ENCODE data around the gene CSNK1E.
"Not testable (repeated sequence)": the region's sequence is repeated elsewhere in the genome, so short reads cannot be mapped to it uniquely, and the experiment has no call there.

The CSNK1E gene

GRCh38 chr22:38347181-38347943, 30.1 kb upstream of the CSNK1E start:
- no peak for DNase-seq (ENCODE audit: insufficient read length, low spot score)
- FAIRE-seq = no peak
- no peak for TF ChIP-seq POLR2A (IDR thresholded peaks at IDR 0.05; ENCODE audit: low read depth, low read length)

- FAIRE-seq (no peak), DNase-seq (ENCODE audit: insufficient read length, low spot score) (no peak)
- TF ChIP-seq POLR2A (IDR thresholded peaks at IDR 0.05; ENCODE audit: low read depth, low read length) = no peak
Observed at GRCh38 chr22:38346506-38346905, 29.3 kb upstream of the CSNK1E start.

- DNase-seq (ENCODE audit: insufficient read length, low spot score) = no peak
- no peak for TF ChIP-seq POLR2A (IDR thresholded peaks at IDR 0.05; ENCODE audit: low read depth, low read length)
- no peak for FAIRE-seq
Observed at GRCh38 chr22:38345782-38346181, 28.5 kb upstream of the CSNK1E start.

GRCh38 chr22:38339893-38340292, 22.7 kb upstream of the CSNK1E start:
- DNase-seq (ENCODE audit: insufficient read length, low spot score); FAIRE-seq: not testable (repeated sequence)

GRCh38 chr22:38338772-38339379, 21.6 kb upstream of the CSNK1E start:
- DNase-seq (ENCODE audit: insufficient read length, low spot score) (no peak), FAIRE-seq (no peak)
- TF ChIP-seq POLR2A (IDR thresholded peaks at IDR 0.05; ENCODE audit: low read depth, low read length) = no peak

GRCh38 chr22:38336699-38337098, 19.5 kb upstream of the CSNK1E start:
- no peak for DNase-seq (ENCODE audit: insufficient read length, low spot score)
- no peak for FAIRE-seq
- TF ChIP-seq POLR2A (IDR thresholded peaks at IDR 0.05; ENCODE audit: low read depth, low read length) = no peak

GRCh38 chr22:38335077-38335476, 17.8 kb upstream of the CSNK1E start:
- FAIRE-seq (no peak), DNase-seq (ENCODE audit: insufficient read length, low spot score) (no peak)
- TF ChIP-seq POLR2A (IDR thresholded peaks at IDR 0.05; ENCODE audit: low read depth, low read length) = no peak

- FAIRE-seq = peak; percentile 82
- TF ChIP-seq POLR2A (IDR thresholded peaks at IDR 0.05; ENCODE audit: low read depth, low read length) = 0 out of 2 replicates have a peak, but pooled peaks have one; percentile 25
- peak; percentile 75 for DNase-seq (ENCODE audit: insufficient read length, low spot score)
Observed at GRCh38 chr22:38327805-38328204, 10.6 kb upstream of the CSNK1E start.

GRCh38 chr22:38327396-38327795, 10.2 kb upstream of the CSNK1E start:
- peak; percentile 26 for DNase-seq (ENCODE audit: insufficient read length, low spot score)
- no peak for FAIRE-seq
- no peak for TF ChIP-seq POLR2A (IDR thresholded peaks at IDR 0.05; ENCODE audit: low read depth, low read length)

GRCh38 chr22:38325587-38325986, 8.4 kb upstream of the CSNK1E start:
- DNase-seq (ENCODE audit: insufficient read length, low spot score) = no peak
- TF ChIP-seq POLR2A (IDR thresholded peaks at IDR 0.05; ENCODE audit: low read depth, low read length) = no peak
- no peak for FAIRE-seq

- TF ChIP-seq POLR2A (IDR thresholded peaks at IDR 0.05; ENCODE audit: low read depth, low read length) = no peak
- no peak for FAIRE-seq
- no peak for DNase-seq (ENCODE audit: insufficient read length, low spot score)
Observed at GRCh38 chr22:38320605-38321402, 3.6 kb upstream of the CSNK1E start.

- DNase-seq (ENCODE audit: insufficient read length, low spot score) (no peak), FAIRE-seq (no peak)
- TF ChIP-seq POLR2A (IDR thresholded peaks at IDR 0.05; ENCODE audit: low read depth, low read length) = no peak
Observed at GRCh38 chr22:38318792-38319773, 1.9 kb upstream of the CSNK1E start.

GRCh38 chr22:38317995-38318715, 922 bp upstream of the CSNK1E start:
- peak; percentile 74 for FAIRE-seq
- peak; percentile 95 for DNase-seq (ENCODE audit: insufficient read length, low spot score)
- TF ChIP-seq POLR2A (IDR thresholded peaks at IDR 0.05; ENCODE audit: low read depth, low read length) = no peak

All from H54 (cell line).